Measurements from ENCODE around the gene GFPT2.
"Not testable (repeated sequence)": the region's sequence is repeated elsewhere in the genome, so short reads cannot be mapped to it uniquely, and the experiment has no call there.

Gene GFPT2

GRCh38 chr5:180303226-180304015, 49.7 kb downstream of the GFPT2 start:
- DNase-seq = no peak

GRCh38 chr5:180302256-180302655, 50.9 kb downstream of the GFPT2 start:
- DNase-seq = no peak

GRCh38 chr5:180301253-180301652, 51.9 kb downstream of the GFPT2 start:
- DNase-seq = no peak

- DNase-seq = no peak
These were observed 53.6 kb downstream of the GFPT2 start for GRCh38 chr5:180299526-180299925.

GRCh38 chr5:180299014-180299413, 54.1 kb downstream of the GFPT2 start:
- DNase-seq = not testable (repeated sequence)

- DNase-seq = no peak
These were observed 55.4 kb downstream of the GFPT2 start for GRCh38 chr5:180297587-180298282.

- DNase-seq = no peak
These were observed 56.4 kb downstream of the GFPT2 start for GRCh38 chr5:180296771-180297170.

GRCh38 chr5:180294913-180295555, 58.1 kb downstream of the GFPT2 start:
- no peak for DNase-seq

GRCh38 chr5:180294411-180294810, 58.7 kb downstream of the GFPT2 start:
- no peak for DNase-seq

- DNase-seq = peak; percentile 59
These were observed 60.9 kb downstream of the GFPT2 start, which contains the start of gene MAPK9 for GRCh38 chr5:180291943-180292831. TSS of gene MAPK9 (minus strand) at chr5:180292083. CDS start at chr5:180280561, 11,522 bp downstream.

- DNase-seq = no peak
These were observed 61.7 kb downstream of the GFPT2 start for GRCh38 chr5:180291234-180291940.

GRCh38 chr5:180290568-180291233, 62.4 kb downstream of the GFPT2 start:
- no peak for DNase-seq

GRCh38 chr5:180289966-180290365, 63.2 kb downstream of the GFPT2 start:
- DNase-seq = no peak

GRCh38 chr5:180289433-180289832, 63.7 kb downstream of the GFPT2 start:
- no peak for DNase-seq

- DNase-seq = no peak
These were observed 65.3 kb downstream of the GFPT2 start for GRCh38 chr5:180287868-180288267.

- no peak for DNase-seq
These were observed 65.7 kb downstream of the GFPT2 start for GRCh38 chr5:180287404-180287803.

- no peak for DNase-seq
These were observed 69.0 kb downstream of the GFPT2 start for GRCh38 chr5:180284149-180284548.

- DNase-seq = no peak
These were observed 70.0 kb downstream of the GFPT2 start for GRCh38 chr5:180283026-180283615.

GRCh38 chr5:180282281-180282680, 70.9 kb downstream of the GFPT2 start:
- DNase-seq = no peak

- no peak for DNase-seq
These were observed 71.4 kb downstream of the GFPT2 start for GRCh38 chr5:180281706-180282105.

- no peak for DNase-seq
These were observed 78.4 kb downstream of the GFPT2 start for GRCh38 chr5:180274695-180275094.

Data from NCI-H510A (cell line).